Measurements from ENCODE around the gene SNX25.
A peak's percentile ranks its signal among the peaks of the same experiment; 100 is the strongest.
"Not testable (repeated sequence)": the region's sequence is repeated elsewhere in the genome, so short reads cannot be mapped to it uniquely, and the experiment has no call there.

The SNX25 gene

GRCh38 chr4:185196437-185196836 is 13.0 kb upstream of the SNX25 start:
- no peak overlapping the region for H3K4me3 Mint-ChIP-seq
- no peak overlapping the region for H3K27ac Mint-ChIP-seq
- DNase-seq (ENCODE audit: low spot score) = no peak
- peaks cover 5% of the 10 kb centered on the region for H3K36me3 Mint-ChIP-seq (ENCODE audit: low read depth)
- H3K9me3 Mint-ChIP-seq = no peaks in the 10 kb centered on the region
- H3K4me1 Mint-ChIP-seq (ENCODE audit: low read depth) = peaks cover 13% of the 10 kb centered on the region
- no peaks in the 10 kb centered on the region for H3K27me3 Mint-ChIP-seq (ENCODE audit: low read depth)

GRCh38 chr4:185198189-185198588 is 11.2 kb upstream of the SNX25 start:
- H3K36me3 Mint-ChIP-seq (ENCODE audit: low read depth); H3K9me3 Mint-ChIP-seq; DNase-seq (ENCODE audit: low spot score); H3K27me3 Mint-ChIP-seq (ENCODE audit: low read depth); H3K4me3 Mint-ChIP-seq; H3K27ac Mint-ChIP-seq: not testable (repeated sequence)
- H3K4me1 Mint-ChIP-seq (ENCODE audit: low read depth) = peaks cover 24% of the 10 kb centered on the region

GRCh38 chr4:185201977-185202962 is 7.1 kb upstream of the SNX25 start:
- DNase-seq (ENCODE audit: low spot score) = peak; percentile 32
- Mint-ChIP-seq H3K9me3 (no peaks in the 10 kb centered on the region), H3K27me3 (ENCODE audit: low read depth) (no peaks in the 10 kb centered on the region), H3K36me3 (ENCODE audit: low read depth) (peaks cover 4% of the 10 kb centered on the region), H3K27ac (peak overlapping the region; percentile 99), H3K4me1 (ENCODE audit: low read depth) (peaks cover 30% of the 10 kb centered on the region), H3K4me3 (peak overlapping the region; percentile 98)

GRCh38 chr4:185202984-185203485 is 6.4 kb upstream of the SNX25 start:
- Mint-ChIP-seq H3K27ac (peak overlapping the region; percentile 99), H3K36me3 (ENCODE audit: low read depth) (peaks cover 4% of the 10 kb centered on the region), H3K27me3 (ENCODE audit: low read depth) (no peaks in the 10 kb centered on the region), H3K4me1 (ENCODE audit: low read depth) (peaks cover 30% of the 10 kb centered on the region), H3K4me3 (peak overlapping the region; percentile 98), H3K9me3 (no peaks in the 10 kb centered on the region)
- peak; percentile 11 for DNase-seq (ENCODE audit: low spot score)

GRCh38 chr4:185203486-185204237 is 5.7 kb upstream of the SNX25 start, which contains the start of gene CFAP97:
TSS of gene CFAP97 (minus strand) at chr4:185204000. CDS start at chr4:185191196, 12,804 bp downstream.
- peak; percentile 82 for DNase-seq (ENCODE audit: low spot score)
- Mint-ChIP-seq H3K9me3 (no peaks in the 10 kb centered on the region), H3K27me3 (ENCODE audit: low read depth) (no peaks in the 10 kb centered on the region), H3K27ac (peak within 1 kb of the TSS; percentile 99), H3K4me1 (ENCODE audit: low read depth) (peaks cover 32% of the 10 kb centered on the region), H3K36me3 (ENCODE audit: low read depth) (peaks cover 4% of the 10 kb centered on the region), H3K4me3 (peak within 1 kb of the TSS; percentile 98)

GRCh38 chr4:185204238-185204910 is 5.0 kb upstream of the SNX25 start:
- H3K4me1 Mint-ChIP-seq (ENCODE audit: low read depth) = peaks cover 37% of the 10 kb centered on the region
- no peaks in the 10 kb centered on the region for H3K27me3 Mint-ChIP-seq (ENCODE audit: low read depth)
- peaks cover 4% of the 10 kb centered on the region for H3K36me3 Mint-ChIP-seq (ENCODE audit: low read depth)
- DNase-seq (ENCODE audit: low spot score) = no peak
- H3K27ac Mint-ChIP-seq = peak overlapping the region; percentile 78
- H3K4me3 Mint-ChIP-seq = peak overlapping the region; percentile 86
- no peaks in the 10 kb centered on the region for H3K9me3 Mint-ChIP-seq

GRCh38 chr4:185205073-185205472 is 4.3 kb upstream of the SNX25 start:
- H3K27me3 Mint-ChIP-seq (ENCODE audit: low read depth) = not testable (repeated sequence)
- peaks cover 32% of the 10 kb centered on the region for H3K4me1 Mint-ChIP-seq (ENCODE audit: low read depth)

GRCh38 chr4:185205697-185206342 is 3.6 kb upstream of the SNX25 start:
- H3K27me3 Mint-ChIP-seq (ENCODE audit: low read depth) = peaks cover under 1% of the 10 kb centered on the region
- no peaks in the 10 kb centered on the region for H3K9me3 Mint-ChIP-seq
- no peak overlapping the region for H3K27ac Mint-ChIP-seq
- H3K36me3 Mint-ChIP-seq (ENCODE audit: low read depth) = no peaks in the 10 kb centered on the region
- no peak for DNase-seq (ENCODE audit: low spot score)
- no peak overlapping the region for H3K4me3 Mint-ChIP-seq
- peaks cover 36% of the 10 kb centered on the region for H3K4me1 Mint-ChIP-seq (ENCODE audit: low read depth)

More at GRCh38 chr4:185205073-185205472, 4.3 kb upstream of the SNX25 start:
- H3K4me3 Mint-ChIP-seq = peak overlapping the region; percentile 86
- DNase-seq (ENCODE audit: low spot score); H3K9me3 Mint-ChIP-seq; H3K36me3 Mint-ChIP-seq (ENCODE audit: low read depth); H3K27ac Mint-ChIP-seq: not testable (repeated sequence)

- peaks cover 5% of the 10 kb centered on the region for H3K36me3 Mint-ChIP-seq (ENCODE audit: low read depth)
- H3K9me3 Mint-ChIP-seq = no peaks in the 10 kb centered on the region
- peaks cover 41% of the 10 kb centered on the region for H3K4me1 Mint-ChIP-seq (ENCODE audit: low read depth)
- no peak overlapping the region for H3K4me3 Mint-ChIP-seq
- H3K27me3 Mint-ChIP-seq (ENCODE audit: low read depth) = peaks cover 9% of the 10 kb centered on the region
- no peak overlapping the region for H3K27ac Mint-ChIP-seq
- DNase-seq (ENCODE audit: low spot score) = no peak
Measured at GRCh38 chr4:185207466-185207865, 1.9 kb upstream of the SNX25 start.

GRCh38 chr4:185209852-185210101 is 379 bp downstream of the SNX25 start:
- peaks cover 26% of the 10 kb centered on the region for H3K4me1 Mint-ChIP-seq (ENCODE audit: low read depth)
- H3K27me3 Mint-ChIP-seq (ENCODE audit: low read depth); DNase-seq (ENCODE audit: low spot score); H3K9me3 Mint-ChIP-seq; H3K36me3 Mint-ChIP-seq (ENCODE audit: low read depth); H3K4me3 Mint-ChIP-seq; H3K27ac Mint-ChIP-seq: not testable (repeated sequence)

GRCh38 chr4:185210102-185210981 is 944 bp downstream of the SNX25 start:
- Mint-ChIP-seq H3K27ac (peak overlapping the region; percentile 77), H3K4me1 (ENCODE audit: low read depth) (peaks cover 23% of the 10 kb centered on the region), H3K9me3 (no peaks in the 10 kb centered on the region), H3K27me3 (ENCODE audit: low read depth) (peaks cover 9% of the 10 kb centered on the region), H3K36me3 (ENCODE audit: low read depth) (peaks cover 10% of the 10 kb centered on the region), H3K4me3 (peak overlapping the region; percentile 83)
- peak; percentile 38 for DNase-seq (ENCODE audit: low spot score)

GRCh38 chr4:185211035-185211434 is 1.6 kb downstream of the SNX25 start:
- Mint-ChIP-seq H3K9me3 (no peaks in the 10 kb centered on the region), H3K27me3 (ENCODE audit: low read depth) (peaks cover 9% of the 10 kb centered on the region), H3K36me3 (ENCODE audit: low read depth) (peaks cover 10% of the 10 kb centered on the region), H3K4me1 (ENCODE audit: low read depth) (peaks cover 23% of the 10 kb centered on the region), H3K4me3 (peak overlapping the region; percentile 83), H3K27ac (peak overlapping the region; percentile 77)
- DNase-seq (ENCODE audit: low spot score) = no peak

Measured in T-helper 2 cell treated with Interferon-gamma antibody and Interleukin-4, amounts not matched to agents 5 μg/mL and 100 μg/mL, for 36 hours (primary cell).